Measurements from ENCODE around the gene ARHGAP6.
"Not testable (repeated sequence)": the region's sequence is repeated elsewhere in the genome, so short reads cannot be mapped to it uniquely, and the experiment has no call there.

ARHGAP6 gene

GRCh38 chrX:11130136-11130535, 535.6 kb downstream of the ARHGAP6 start:
- no peak for FAIRE-seq

- FAIRE-seq = no peak
These were observed 536.1 kb downstream of the ARHGAP6 start for GRCh38 chrX:11129534-11130105.

GRCh38 chrX:11125060-11125459, 540.7 kb downstream of the ARHGAP6 start:
- FAIRE-seq = no peak

- no peak for FAIRE-seq
These were observed 541.6 kb downstream of the ARHGAP6 start for GRCh38 chrX:11124112-11124511.

- not testable (repeated sequence) for FAIRE-seq
These were observed 542.6 kb downstream of the ARHGAP6 start for GRCh38 chrX:11123087-11123486.

- FAIRE-seq = no peak
These were observed 546.3 kb downstream of the ARHGAP6 start for GRCh38 chrX:11119313-11119943.

GRCh38 chrX:11117745-11118144, 548.0 kb downstream of the ARHGAP6 start:
- FAIRE-seq = no peak

GRCh38 chrX:11113731-11114130, 552.0 kb downstream of the ARHGAP6 start:
- no peak for FAIRE-seq

- no peak for FAIRE-seq
These were observed 553.8 kb downstream of the ARHGAP6 start for GRCh38 chrX:11111947-11112346.

GRCh38 chrX:11111037-11111851, 554.5 kb downstream of the ARHGAP6 start, which contains the start of gene HCCS:
Gene HCCS, plus strand, starts transcription at chrX:11111332. Its CDS starts 729 bp downstream, at chrX:11112061.
- peak; percentile 97 for FAIRE-seq

GRCh38 chrX:11109968-11110367, 555.8 kb downstream of the ARHGAP6 start:
- FAIRE-seq = no peak

- FAIRE-seq = no peak
These were observed 557.3 kb downstream of the ARHGAP6 start for GRCh38 chrX:11108253-11108941.

- no peak for FAIRE-seq
These were observed 560.6 kb downstream of the ARHGAP6 start for GRCh38 chrX:11105080-11105479.

GRCh38 chrX:11103751-11104150, 562.0 kb downstream of the ARHGAP6 start:
- FAIRE-seq = no peak

- no peak for FAIRE-seq
These were observed 562.7 kb downstream of the ARHGAP6 start for GRCh38 chrX:11103006-11103405.

- peak; percentile 95 for FAIRE-seq
These were observed 565.3 kb downstream of the ARHGAP6 start for GRCh38 chrX:11100281-11101035.

GRCh38 chrX:11099465-11099864, 566.3 kb downstream of the ARHGAP6 start:
- FAIRE-seq = no peak

GRCh38 chrX:11097933-11098332, 567.8 kb downstream of the ARHGAP6 start:
- FAIRE-seq = no peak

- FAIRE-seq = no peak
These were observed 575.9 kb downstream of the ARHGAP6 start for GRCh38 chrX:11089802-11090201.

Data from G401.6 (cell line).